ENCODE results near the gene ARL4A.

DNA sequence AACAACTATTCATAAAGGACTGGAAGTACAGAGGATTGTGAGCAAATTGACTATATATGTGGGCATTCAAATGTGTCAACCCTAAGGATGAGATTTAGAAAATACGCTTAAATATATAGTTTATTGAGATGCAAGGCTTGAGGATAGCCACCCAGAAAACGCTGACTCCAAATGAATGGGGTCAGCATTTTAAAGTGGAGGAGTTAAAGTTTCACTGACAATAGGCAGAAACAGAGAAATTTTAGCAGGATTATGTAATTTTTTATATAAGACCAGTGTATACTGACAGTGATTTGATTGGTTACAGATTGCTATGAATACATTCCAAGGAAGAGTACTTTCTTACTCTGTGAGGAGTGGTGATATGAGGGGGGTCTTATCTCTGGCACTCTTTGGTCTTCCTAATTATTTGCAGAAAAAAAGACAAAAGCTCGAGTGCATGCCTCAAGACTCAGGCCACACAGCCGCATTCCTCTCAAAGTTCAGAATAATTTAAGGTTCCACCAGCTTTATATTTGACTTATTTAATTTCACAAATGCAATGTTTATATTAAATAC is 38.6 kb upstream of the ARL4A start:
- TF ChIP-seq CTCF (IDR thresholded peaks at IDR 0.05; ENCODE audit: extremely low read depth in 1 of 2, insufficient read depth in 1 of 2, low read depth in 1 of 2, low read length in 2 of 2) (no peak), POLR2A (IDR thresholded peaks at IDR 0.05; ENCODE audit: low read depth, low read length) (no peak), MYC (IDR thresholded peaks at IDR 0.05; ENCODE audit: low read depth, low read length) (no peak), EZH2 (IDR thresholded peaks at IDR 0.05; ENCODE audit: borderline replicate concordance, low read depth, low read length, severe bottlenecking) (no peak)
